GM21515 (cell line): ENCODE data around the gene ADAMTS12.

Experiments
- ATAC-seq: cut with Tn5 transposase; IDR thresholded peaks from one replicate; pipeline ENCODE4 v1.9.1; 2021; ENCODE audit not compliant: unreplicated experiment

ADAMTS12 gene

DNA sequence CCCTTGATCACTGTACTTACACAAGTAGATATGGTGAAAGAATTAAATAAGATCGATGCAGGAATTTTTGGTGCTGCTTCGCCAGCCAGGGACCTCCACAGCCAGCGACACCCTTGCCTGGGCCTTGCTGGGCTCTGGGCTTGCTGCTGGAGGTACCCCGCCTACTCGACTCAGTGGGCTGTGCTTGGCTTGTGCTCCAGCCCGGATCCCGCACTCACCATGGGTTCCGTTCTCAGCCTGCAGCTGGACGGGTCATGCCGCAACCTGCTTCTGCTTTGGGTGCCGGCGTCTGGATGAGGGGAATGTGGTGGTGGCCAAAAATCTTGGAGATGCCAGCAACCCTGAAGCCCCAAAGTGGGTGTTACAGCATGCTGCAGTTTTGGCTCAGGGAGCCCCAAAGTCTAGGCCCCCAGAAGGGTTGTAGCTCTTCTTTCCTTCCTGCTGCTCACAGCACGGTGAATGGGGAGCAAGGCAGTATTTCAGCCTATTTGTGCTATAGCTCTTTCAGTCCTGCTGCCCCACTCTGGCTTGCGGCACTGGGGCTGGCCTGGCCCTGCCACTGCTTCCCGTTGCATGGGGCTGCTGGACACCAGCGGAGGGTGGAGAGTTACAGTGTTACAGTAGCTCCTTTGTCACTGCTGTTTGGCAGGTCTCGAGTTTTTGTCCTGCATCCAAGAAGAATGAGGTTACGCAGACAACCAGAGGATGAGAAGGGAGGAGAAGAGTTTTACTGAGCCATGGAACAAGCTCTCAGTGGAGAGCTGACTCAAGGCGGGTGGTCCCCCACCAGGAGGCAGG lies 403.0 kb downstream of the ADAMTS12 start:
- no peak for ATAC-seq

DNA sequence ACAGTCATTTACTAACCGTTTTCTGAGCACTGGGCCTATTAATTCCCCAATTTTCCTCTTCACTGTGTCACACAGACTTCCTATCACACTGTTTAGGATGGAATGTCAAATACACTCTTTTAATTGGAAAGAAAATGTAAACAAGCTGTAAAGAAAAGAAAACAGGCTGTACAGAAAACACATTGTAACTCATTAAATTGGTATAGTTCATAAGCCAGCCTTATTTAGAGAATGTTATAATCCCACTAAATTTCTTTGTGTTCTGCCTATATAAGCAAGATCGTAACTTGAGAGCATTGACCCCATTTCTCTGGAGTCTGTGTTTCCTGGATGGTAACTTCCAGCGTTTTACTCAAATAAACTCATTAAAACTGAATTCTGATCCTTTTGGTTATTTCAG lies 404.6 kb downstream of the ADAMTS12 start:
- ATAC-seq, result no peak

DNA sequence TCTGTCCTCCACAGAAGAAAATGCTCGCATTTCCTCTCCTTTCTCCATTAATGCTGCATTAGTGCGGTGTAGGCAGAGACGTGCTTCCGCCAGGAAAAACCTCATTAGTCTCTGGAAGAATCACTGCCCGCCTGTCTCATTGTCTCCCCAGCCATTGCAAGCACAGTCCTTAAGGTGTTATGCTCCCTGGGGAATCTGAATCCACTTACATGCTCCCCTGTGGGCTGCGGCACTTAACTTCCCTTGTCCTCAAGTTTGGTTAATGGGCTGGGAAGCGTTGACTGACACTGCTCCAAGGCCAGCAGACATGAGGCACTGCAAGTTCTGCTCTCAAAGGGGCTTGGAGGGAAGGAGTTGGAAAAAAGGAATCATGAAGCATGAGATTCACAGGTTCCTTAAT lies 409.5 kb downstream of the ADAMTS12 start:
- ATAC-seq, result no peak

DNA sequence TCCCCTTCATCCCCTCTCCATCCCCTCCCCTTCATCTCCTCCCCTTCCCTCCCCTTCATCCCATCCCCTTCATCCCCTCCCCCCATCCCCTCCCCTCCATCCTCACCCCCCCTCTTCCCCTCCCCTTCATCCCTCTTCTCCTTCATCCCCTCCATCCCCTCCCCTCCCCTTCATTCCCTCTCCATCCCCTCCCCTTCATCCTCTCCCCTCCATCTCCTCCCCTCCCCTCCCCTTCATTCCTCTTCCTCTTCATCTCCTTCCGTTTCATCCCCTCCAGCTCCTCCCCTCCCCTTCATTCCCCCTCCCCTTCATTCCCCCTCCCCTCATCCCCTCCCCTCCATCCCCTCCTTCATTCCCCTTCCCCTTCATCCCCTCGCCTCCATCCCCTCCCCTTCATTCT lies 410.9 kb downstream of the ADAMTS12 start:
- no peak for ATAC-seq

DNA sequence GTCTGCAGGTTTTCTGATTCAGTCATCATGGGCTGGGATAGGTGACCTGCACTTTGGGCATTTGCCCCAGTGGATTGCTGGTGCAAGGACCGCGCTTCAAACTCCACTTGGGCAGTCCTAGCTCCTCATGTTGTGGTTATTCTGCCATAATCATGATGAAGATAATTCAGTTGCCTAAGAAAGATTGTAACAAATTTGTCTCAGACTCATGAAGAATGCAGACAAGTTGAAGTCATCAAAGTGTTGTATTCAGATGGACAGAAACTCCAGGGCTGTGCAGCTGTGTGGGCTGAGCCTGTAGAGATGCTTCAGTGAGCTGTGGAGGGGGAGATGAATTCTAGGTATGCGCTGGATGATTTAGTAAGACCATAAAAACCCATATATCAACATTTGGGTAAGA lies 412.5 kb downstream of the ADAMTS12 start:
- no peak for ATAC-seq

DNA sequence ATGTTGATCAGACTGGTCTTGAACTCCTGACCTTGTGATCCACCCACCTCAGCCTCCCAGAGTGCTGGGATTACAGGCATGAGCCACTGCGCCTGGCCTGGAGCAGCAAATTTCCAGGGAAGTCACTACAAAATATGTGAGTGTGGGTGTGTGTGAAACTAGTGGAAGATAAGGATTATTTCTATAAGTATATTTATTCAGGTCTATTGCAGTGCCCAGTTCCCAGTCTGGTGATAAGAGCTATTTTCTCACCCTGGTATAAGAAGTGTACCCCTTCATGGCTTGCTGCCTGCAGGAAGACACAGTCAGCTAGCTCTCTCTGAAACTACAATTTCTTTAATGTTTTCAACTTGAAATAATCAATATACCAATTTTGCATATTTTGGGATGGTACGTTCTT lies 414.0 kb downstream of the ADAMTS12 start:
- ATAC-seq, result no peak

DNA sequence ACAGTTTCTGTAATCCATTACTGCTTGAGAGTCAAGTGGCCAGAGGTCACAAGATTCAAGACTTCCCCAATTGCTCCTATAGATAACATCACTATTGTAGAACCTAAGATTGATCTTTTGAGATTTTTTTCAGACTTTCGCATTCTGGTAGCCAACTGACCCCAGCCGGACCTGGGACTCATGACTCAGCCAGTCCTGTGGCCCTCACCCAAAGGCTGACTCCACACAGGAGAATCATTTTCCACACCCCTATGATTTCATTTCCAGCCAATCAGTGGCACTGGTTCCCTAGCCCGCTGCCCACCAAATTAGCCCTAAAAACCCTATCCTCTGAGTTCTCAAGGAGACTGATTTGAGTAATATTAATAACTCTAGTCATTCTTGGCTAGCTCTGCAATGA lies 414.8 kb downstream of the ADAMTS12 start:
- no peak for ATAC-seq

DNA sequence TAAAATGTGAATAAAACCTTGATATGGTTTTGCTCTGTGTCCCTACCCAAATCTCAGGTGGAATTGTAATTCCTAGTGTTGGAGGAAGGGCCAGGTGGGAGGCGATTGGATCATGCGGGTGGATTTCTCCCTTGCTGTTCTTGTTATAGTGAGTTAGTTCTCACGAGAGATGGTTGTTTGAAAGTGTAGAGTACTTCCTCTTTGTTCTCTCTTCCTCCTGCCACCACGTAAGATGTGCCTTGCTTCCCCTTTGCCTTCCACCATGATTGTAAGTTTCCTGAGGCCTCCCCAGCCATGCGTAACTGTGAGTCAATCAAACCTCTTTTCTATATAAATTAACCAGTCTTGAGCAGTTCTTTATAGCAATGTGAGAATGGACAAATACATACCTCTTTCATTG lies 416.1 kb downstream of the ADAMTS12 start:
- no peak for ATAC-seq

DNA sequence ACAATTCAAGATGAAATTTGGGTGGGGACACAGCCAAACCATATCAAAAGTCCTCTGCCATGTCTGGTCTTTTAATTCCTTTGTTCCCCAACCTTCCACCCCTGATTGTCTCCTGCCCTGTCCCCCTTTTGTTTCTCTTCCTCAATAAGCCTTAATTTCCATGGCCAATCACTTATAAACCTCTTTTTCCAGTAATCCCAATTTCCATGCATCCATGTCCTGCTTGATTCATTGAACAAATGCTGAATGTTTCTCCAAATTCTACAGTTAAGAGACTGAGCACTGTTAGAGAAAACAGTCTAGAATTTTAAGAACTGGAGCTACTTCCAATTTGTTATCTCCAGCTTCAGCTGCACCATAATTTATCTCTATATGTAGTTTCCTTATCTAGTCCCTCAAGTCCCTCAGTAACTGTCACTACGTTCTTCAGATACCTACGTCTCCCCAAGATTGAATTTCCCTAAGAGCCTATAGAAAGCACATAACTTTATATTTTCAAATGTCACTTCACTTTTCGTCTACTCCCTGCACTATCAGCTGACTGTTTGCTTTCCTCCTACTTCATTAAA lies 416.8 kb downstream of the ADAMTS12 start:
- ATAC-seq, result no peak

DNA sequence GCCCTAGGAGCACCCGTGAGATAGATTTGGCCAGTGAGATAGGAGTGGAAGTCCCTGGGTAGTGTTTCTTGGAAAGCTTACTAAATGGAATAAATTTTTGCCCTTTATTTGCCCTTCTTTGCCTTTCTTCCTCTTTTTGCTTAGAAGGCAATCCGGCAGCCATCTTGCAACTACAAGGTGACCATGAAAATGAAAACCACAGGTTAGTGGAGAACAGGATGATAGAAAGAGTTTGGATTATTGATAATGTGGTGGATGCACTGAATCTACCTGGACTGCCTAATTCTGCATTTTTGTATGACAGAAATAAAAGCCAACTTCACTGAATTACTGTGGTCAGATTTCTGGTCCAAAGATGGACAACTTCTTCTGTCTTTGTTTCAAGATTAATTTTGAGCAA lies 417.8 kb downstream of the ADAMTS12 start:
- ATAC-seq, result no peak
